Calu3 (cell line): ENCODE results near the gene SGPL1. TPM values are rescaled to one million over a fixed set of nuclear protein-coding genes. Genes with fewer than 3 reads are reported as not detected.

ENCODE experiments used
- BruUV-seq: library from RNA; stranded (reverse); fragments of 400-500 nt; replicated peaks from 2 replicates; lab custom pipeline; 2021; lab: Mats Ljungman, UMichigan
- CTCF ChIA-PET: fragments of 300-600 bp; sonication (Branson Sonifier 250); formaldehyde crosslinking; loops from one replicate; lab custom pipeline; 2022; ENCODE audit warnings: antibody characterized with exemption; lab: Charles Lee
- DNase-seq: peaks from one replicate; pipeline ENCODE4 v3.0.0; 2022
- H3K27ac Mint-ChIP-seq: one replicate; pipeline ENCODE4 v1.8.0; 2022; ENCODE audit warnings: mixed read lengths; ENCODE audit not compliant: unreplicated experiment
- H3K27me3 Mint-ChIP-seq: one replicate; pipeline ENCODE4 v1.8.0; 2022; ENCODE audit warnings: mixed read lengths; ENCODE audit not compliant: unreplicated experiment
- H3K36me3 Mint-ChIP-seq: one replicate; pipeline ENCODE4 v1.8.0; 2022; ENCODE audit warnings: mild to moderate bottlenecking, moderate library complexity, mixed read lengths; ENCODE audit not compliant: insufficient read depth, unreplicated experiment
- H3K4me1 Mint-ChIP-seq: one replicate; pipeline ENCODE4 v1.8.0; 2022; ENCODE audit warnings: mild to moderate bottlenecking, low read depth, mixed read lengths; ENCODE audit not compliant: unreplicated experiment
- H3K4me3 Mint-ChIP-seq: one replicate; pipeline ENCODE4 v1.8.0; 2022; ENCODE audit warnings: mild to moderate bottlenecking, low read depth, moderate library complexity, mixed read lengths; ENCODE audit not compliant: unreplicated experiment
- H3K9me3 Mint-ChIP-seq: one replicate; pipeline ENCODE4 v1.8.0; 2022; ENCODE audit warnings: low read depth, mixed read lengths; ENCODE audit not compliant: unreplicated experiment
- CTCF ChIP-seq: fragments of 200-600 bp; IDR thresholded peaks from one replicate; pipeline ENCODE4 v1.8.0; 2022; ENCODE audit warnings: antibody characterized with exemption; ENCODE audit not compliant: unreplicated experiment
- intact Hi-C: fragments of 100-400 bp; cut with micrococcal nuclease; formaldehyde crosslinking; loops from one replicate; pipeline ENCODE4 v1.10.0; 2022; ENCODE audit not compliant: unreplicated experiment
- total RNA-seq: library from RNA; stranded (reverse); gene quantifications from 2 replicates; pipeline ENCODE4 v1.2.3, GENCODE V29; 2022

The SGPL1 gene
- total RNA-seq, 1 experiment from 2014 or later, result 84.6 TPM

GRCh38 chr10:70905071-70906021 lies 89.6 kb downstream of the SGPL1 start:
- Mint-ChIP-seq H3K36me3 (no peaks in the 10 kb centered on the region), H3K9me3 (no peaks in the 10 kb centered on the region), H3K27ac (no peak overlapping the region), H3K27me3 (peaks cover 95% of the 10 kb centered on the region), H3K4me3 (no peak overlapping the region), H3K4me1 (peaks cover 7% of the 10 kb centered on the region)
- intact Hi-C loops, result no loop called here
- BruUV-seq, result no TSS peak
- no peak for TF ChIP-seq CTCF
- CTCF ChIA-PET, result interaction anchor here (0.5 to 1.3 kb wide), 2 partner anchors 9 to 366 kb away, joined by 3 read pairs; no protein-coding TSS in a partner anchor
- DNase-seq, result no peak

GRCh38 chr10:70906031-70906783 lies 90.5 kb downstream of the SGPL1 start:
- no peak for DNase-seq
- no peak overlapping the region for H3K4me3 Mint-ChIP-seq
- no peak overlapping the region for H3K27ac Mint-ChIP-seq
- BruUV-seq, result no TSS peak
- no peaks in the 10 kb centered on the region for H3K36me3 Mint-ChIP-seq
- H3K9me3 Mint-ChIP-seq, result no peaks in the 10 kb centered on the region
- peaks cover 7% of the 10 kb centered on the region for H3K4me1 Mint-ChIP-seq
- no peak for TF ChIP-seq CTCF
- CTCF ChIA-PET, result interaction anchor here (1.3 kb wide), 1 partner anchor 10 kb away, joined by 3 read pairs; no protein-coding TSS in a partner anchor
- intact Hi-C loops, result no loop called here
- peaks cover 87% of the 10 kb centered on the region for H3K27me3 Mint-ChIP-seq

GRCh38 chr10:70906953-70907636 lies 91.3 kb downstream of the SGPL1 start:
- no peak for DNase-seq
- Mint-ChIP-seq H3K27ac (no peak overlapping the region), H3K9me3 (no peaks in the 10 kb centered on the region), H3K27me3 (peaks cover 85% of the 10 kb centered on the region), H3K4me3 (no peak overlapping the region), H3K4me1 (peaks cover 7% of the 10 kb centered on the region), H3K36me3 (no peaks in the 10 kb centered on the region)
- BruUV-seq, result no TSS peak
- CTCF ChIA-PET, result no interaction called here
- intact Hi-C loops, result no loop called here
- TF ChIP-seq CTCF, result no peak
